Lung (tissue), 12 donors: ENCODE data around the gene GRM4. TPM values are rescaled to one million over a fixed set of nuclear protein-coding genes. Genes with fewer than 3 reads are reported as not detected.

Source experiments
- ATAC-seq: fragments of 200-7000 bp; cut with Tn5 transposase; one replicate; pipeline ENCODE4 v1.9.1; 2020; ENCODE audit warnings: moderate number of reproducible peaks; ENCODE audit not compliant: insufficient read depth, low FRiP score
- DNase-seq, 3 donors: peaks; one replicate each; pipeline ENCODE4 v3.0.0-alpha.2; 2013 to 2017
- H3K27ac ChIP-seq, 2 donors: one replicate each; pipeline ENCODE4 v1.5.1; 2013; ENCODE audit warnings: mild to moderate bottlenecking in 2 of 2, moderate library complexity in 2 of 2, control low read depth in 1 of 2, inconsistent platforms in 1 of 2, low read depth in 1 of 2, low read length in 1 of 2
- H3K27me3 ChIP-seq, 3 donors: one replicate each; pipeline ENCODE4 v1.5.1; 2013; ENCODE audit warnings: low read length in 2 of 3; ENCODE audit not compliant: control insufficient read depth in 3 of 3, insufficient read depth in 3 of 3
- H3K36me3 ChIP-seq, 4 donors: one replicate each; pipeline ENCODE4 v1.5.1; 2013; ENCODE audit warnings: low read length in 4 of 4, mild to moderate bottlenecking in 1 of 4, moderate library complexity in 1 of 4; ENCODE audit not compliant: control insufficient read depth in 4 of 4, insufficient read depth in 4 of 4
- H3K4me1 ChIP-seq, 5 donors: one replicate each; pipeline ENCODE4 v1.5.1; 2013; ENCODE audit warnings: low read length in 5 of 5, mild to moderate bottlenecking in 2 of 5, moderate library complexity in 1 of 5; ENCODE audit not compliant: control insufficient read depth in 5 of 5, insufficient read depth in 5 of 5
- H3K4me3 ChIP-seq: one replicate; pipeline ENCODE4 v1.5.1; 2013; ENCODE audit warnings: mild to moderate bottlenecking, control low read depth, moderate library complexity
- H3K9ac ChIP-seq, 2 donors: one replicate each; pipeline ENCODE4 v1.5.1; 2013; ENCODE audit warnings: low read length in 2 of 2, control low read depth in 1 of 2; ENCODE audit not compliant: insufficient read depth in 1 of 2
- H3K9me3 ChIP-seq, 4 donors: one replicate each; pipeline ENCODE4 v1.5.1; 2013; ENCODE audit warnings: low read length in 3 of 4, mild to moderate bottlenecking in 1 of 4, moderate library complexity in 1 of 4; ENCODE audit not compliant: control insufficient read depth in 4 of 4, insufficient read depth in 3 of 4
- WGBS, 2 donors: extraction: QIAGEN DNeasy Blood & Tissue Kit; methylation state at CpG; one replicate each; pipeline ENCODE4 v1.1.7; 2013; 5-methylcytosine and 5-hydroxymethylcytosine counted together
- polyA plus RNA-seq, 2 donors: library from polyadenylated mRNA; stranded (reverse); fragments of 200-250 nt; gene quantifications; one replicate each; pipeline ENCODE4 v1.2.1, GENCODE V29; 2013
- total RNA-seq, 2 donors: library from RNA; depleted of rRNA in 1 of 2; stranded (reverse); fragments of >200 nt in 1 of 2; gene quantifications; one replicate each; pipeline ENCODE4 v1.2.1, GENCODE V29; 2014 to 2021
- TF ChIP-seq, protein P1 (sequence below): IDR thresholded peaks from 2 replicates; pipeline ENCODE4 v1.5.1; 2012; ENCODE audit warnings: mild to moderate bottlenecking; ENCODE audit errors: control extremely low read depth, extremely low read depth
- donor health status: control.
- donor health status: control.
- donor health status: Bipolar disorder and iron deficiency.
- donor health status: healthy.
- donor health status: DM: yes; HTN: yes; CAD: no.

GRM4 gene
- total and polyA plus RNA-seq, 4 donors = 0.02 to 0.34 (median 0.09) TPM

DNA sequence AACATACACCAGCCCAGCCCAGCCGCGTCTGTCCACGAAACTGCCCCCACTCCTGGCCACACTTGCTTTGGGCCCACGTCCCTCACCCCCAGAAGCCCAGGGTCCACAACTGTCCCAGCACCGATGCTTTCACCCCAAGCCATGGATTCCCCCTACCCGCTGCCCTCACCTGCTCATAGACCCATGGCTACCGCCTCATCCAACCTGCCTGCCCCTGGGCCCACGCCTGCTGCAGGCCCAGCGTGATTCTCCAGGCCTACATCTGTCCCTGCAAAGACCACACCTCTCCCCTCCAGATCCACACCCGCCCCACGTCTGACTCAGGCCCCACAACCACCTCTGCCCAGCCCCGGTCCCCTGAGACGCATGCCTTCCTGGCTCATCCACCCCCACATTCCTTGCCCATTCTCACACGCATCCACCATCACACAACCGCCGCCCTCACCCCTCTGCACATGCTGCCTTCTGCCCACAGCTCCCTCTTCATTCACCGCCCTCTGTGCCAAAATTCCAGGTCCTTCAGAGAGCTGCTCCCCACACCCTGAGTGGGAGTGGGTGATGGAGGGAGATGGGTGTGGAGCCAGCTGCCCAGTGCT lies 86.7 kb downstream of the GRM4 start:
- H3K36me3 ChIP-seq = no peaks in the 10 kb centered on the region
- ATAC-seq = no peak
- H3K9me3 ChIP-seq = no peaks in the 10 kb centered on the region
- peaks cover 0 to 9% (median 0%) of the 10 kb centered on the region in 5 donors for H3K4me1 ChIP-seq
- no peak for DNase-seq
- 84 to 87% methylated on average over 17 of the region's 17 CpGs for WGBS, 2 donors
- no peak overlapping the region for H3K27ac ChIP-seq
- no peak overlapping the region for H3K9ac ChIP-seq
- TF ChIP-seq, protein P1, sequence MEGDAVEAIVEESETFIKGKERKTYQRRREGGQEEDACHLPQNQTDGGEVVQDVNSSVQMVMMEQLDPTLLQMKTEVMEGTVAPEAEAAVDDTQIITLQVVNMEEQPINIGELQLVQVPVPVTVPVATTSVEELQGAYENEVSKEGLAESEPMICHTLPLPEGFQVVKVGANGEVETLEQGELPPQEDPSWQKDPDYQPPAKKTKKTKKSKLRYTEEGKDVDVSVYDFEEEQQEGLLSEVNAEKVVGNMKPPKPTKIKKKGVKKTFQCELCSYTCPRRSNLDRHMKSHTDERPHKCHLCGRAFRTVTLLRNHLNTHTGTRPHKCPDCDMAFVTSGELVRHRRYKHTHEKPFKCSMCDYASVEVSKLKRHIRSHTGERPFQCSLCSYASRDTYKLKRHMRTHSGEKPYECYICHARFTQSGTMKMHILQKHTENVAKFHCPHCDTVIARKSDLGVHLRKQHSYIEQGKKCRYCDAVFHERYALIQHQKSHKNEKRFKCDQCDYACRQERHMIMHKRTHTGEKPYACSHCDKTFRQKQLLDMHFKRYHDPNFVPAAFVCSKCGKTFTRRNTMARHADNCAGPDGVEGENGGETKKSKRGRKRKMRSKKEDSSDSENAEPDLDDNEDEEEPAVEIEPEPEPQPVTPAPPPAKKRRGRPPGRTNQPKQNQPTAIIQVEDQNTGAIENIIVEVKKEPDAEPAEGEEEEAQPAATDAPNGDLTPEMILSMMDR = no peak
- no peak overlapping the region for H3K4me3 ChIP-seq
- peaks cover 0 to 4% (median 2%) of the 10 kb centered on the region in 3 donors for H3K27me3 ChIP-seq

DNA sequence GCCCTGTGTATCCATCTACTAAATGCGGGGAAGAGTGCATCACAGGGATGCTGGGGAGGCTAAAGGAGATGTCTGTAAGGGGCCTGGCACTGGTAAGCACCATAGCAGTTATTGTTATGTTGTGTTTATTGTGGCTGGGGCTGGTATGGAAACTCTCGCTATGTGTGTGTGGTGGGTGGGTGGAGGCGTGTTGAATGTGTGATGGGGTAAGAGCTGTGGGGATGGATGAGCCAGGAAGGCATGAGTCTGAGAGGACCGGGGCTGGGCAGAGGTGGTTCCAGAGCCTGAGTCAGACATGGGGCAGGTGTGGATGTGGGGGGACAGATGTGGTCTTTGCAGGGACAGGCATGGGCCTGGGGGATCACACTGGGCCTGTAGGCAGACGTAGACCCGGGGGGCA lies 88.1 kb downstream of the GRM4 start:
- DNase-seq = no peak
- TF ChIP-seq, protein P1 = no peak
- H3K9me3 ChIP-seq = no peaks in the 10 kb centered on the region
- no peaks in the 10 kb centered on the region for H3K36me3 ChIP-seq
- WGBS, 2 donors = 90 to 94% methylated on average over 6 of the region's 6 CpGs
- H3K4me3 ChIP-seq = no peak overlapping the region
- peaks cover 0 to 5% (median 0%) of the 10 kb centered on the region in 5 donors for H3K4me1 ChIP-seq
- no peak overlapping the region for H3K27ac ChIP-seq
- peaks cover 0 to 2% (median 0%) of the 10 kb centered on the region in 3 donors for H3K27me3 ChIP-seq
- no peak overlapping the region for H3K9ac ChIP-seq
- ATAC-seq = no peak

DNA sequence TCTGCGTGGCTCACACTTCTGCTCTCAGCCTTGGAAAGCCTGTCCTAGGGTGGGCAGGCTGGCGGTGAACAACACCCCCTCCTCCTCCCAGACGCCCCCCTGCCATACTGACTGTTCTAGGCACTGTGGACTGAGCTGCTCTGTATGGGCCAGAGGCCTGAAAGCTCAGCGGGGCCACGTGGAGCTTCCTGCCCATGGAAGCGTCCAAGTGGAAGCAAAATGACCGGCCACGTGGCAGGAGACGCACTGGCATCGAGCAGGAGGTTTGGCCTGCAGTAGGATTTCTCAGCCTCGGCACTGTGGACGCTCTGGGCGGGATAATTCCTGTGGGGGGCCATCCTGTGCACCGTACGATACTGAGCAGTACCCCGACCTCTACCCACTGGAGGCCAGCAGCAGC lies 88.7 kb downstream of the GRM4 start:
- no peak for ATAC-seq
- DNase-seq = no peak
- peaks cover 0 to 2% (median 0%) of the 10 kb centered on the region in 3 donors for H3K27me3 ChIP-seq
- H3K4me1 ChIP-seq = peaks cover 0 to 5% (median 0%) of the 10 kb centered on the region in 5 donors
- H3K9ac ChIP-seq = no peak overlapping the region
- no peaks in the 10 kb centered on the region for H3K36me3 ChIP-seq
- no peak overlapping the region for H3K4me3 ChIP-seq
- TF ChIP-seq, protein P1 = no peak
- H3K9me3 ChIP-seq = no peaks in the 10 kb centered on the region
- H3K27ac ChIP-seq = no peak overlapping the region
- 90 to 91% methylated on average over 16 of the region's 16 CpGs for WGBS, 2 donors
